Mesenteric fat pad (tissue), 1 donor: ENCODE results near the gene TMSB4X. TPM values are rescaled to one million over a fixed set of nuclear protein-coding genes. Genes with fewer than 3 reads are reported as not detected.

Experiments used
- DNase-seq: peaks from one replicate; pipeline ENCODE4 v3.0.0-alpha.2; 2020; ENCODE audit warnings: low spot score
- total RNA-seq: library from RNA; stranded (reverse); fragmentation: NEBNext Ultra II Directional; extraction: Animal tissue kit (Norgen Biotek cat#: 25700); gene quantifications from one replicate; pipeline ENCODE4 v1.2.1, GENCODE V29; 2021
- donor health status: DM: yes; HTN: yes; CAD: no.

TMSB4X gene
- total RNA-seq, 1 donor from 2014 or later = 3,940 TPM

- DNase-seq = no peak
Measured at GRCh38 chrX:13023567-13023966, 48.7 kb downstream of the TMSB4X start.

- no peak for DNase-seq
Measured at GRCh38 chrX:13023979-13024378, 49.1 kb downstream of the TMSB4X start.

GRCh38 chrX:13024986-13025385 lies 50.1 kb downstream of the TMSB4X start:
- DNase-seq = no peak

Other genes starting within 250 kb of the TMSB4X start
- gene PRPS2, start 183.7 kb upstream of the TMSB4X start, total RNA-seq = 17.6 TPM
- 2.0 TPM for gene TLR7, start 108.0 kb upstream of the TMSB4X start, total RNA-seq
- gene TLR8, start 68.5 kb upstream of the TMSB4X start, total RNA-seq = 6.6 TPM
- not detected for gene FAM9C, start 69.5 kb downstream of the TMSB4X start, total RNA-seq